Neuronal stem cell (in vitro differentiated cells): Measurements from ENCODE around the gene TWNK.

Experiments
- DNase-seq: peaks from one replicate; pipeline ENCODE4 v3.0.0-alpha.2; 2013; ENCODE audit warnings: low spot score
- H2AFZ ChIP-seq: one replicate; pipeline ENCODE4 v1.6.1; 2013; ENCODE audit warnings: mild to moderate bottlenecking, low read length, inconsistent platforms
- H2AK5ac ChIP-seq: 2 replicates; pipeline ENCODE4 v1.6.1; 2013; ENCODE audit warnings: low read depth, mild to moderate bottlenecking, inconsistent platforms, low read length, moderate library complexity, mixed read lengths
- H2BK120ac ChIP-seq: 2 replicates; pipeline ENCODE4 v1.6.1; 2013; ENCODE audit warnings: low read depth, mild to moderate bottlenecking, inconsistent platforms, low read length, moderate library complexity, mixed read lengths
- H2BK12ac ChIP-seq: one replicate; pipeline ENCODE4 v1.6.1; 2013; ENCODE audit warnings: low read length, inconsistent platforms
- H2BK15ac ChIP-seq: 2 replicates; pipeline ENCODE4 v1.6.1; 2013; ENCODE audit warnings: mild to moderate bottlenecking, low read length, inconsistent platforms, mixed read lengths
- H2BK5ac ChIP-seq: one replicate; pipeline ENCODE4 v1.6.1; 2013; ENCODE audit warnings: inconsistent platforms, mild to moderate bottlenecking, low read length, moderate library complexity
- H3K14ac ChIP-seq: one replicate; pipeline ENCODE4 v1.6.1; 2013; ENCODE audit warnings: low read length, inconsistent platforms
- H3K18ac ChIP-seq: 2 replicates; pipeline ENCODE4 v1.6.1; 2013; ENCODE audit warnings: low read length, inconsistent platforms
- H3K23ac ChIP-seq: 2 replicates; pipeline ENCODE4 v1.6.1; 2013; ENCODE audit warnings: low read depth, mild to moderate bottlenecking, mixed read lengths, low read length, inconsistent platforms; ENCODE audit not compliant: poor library complexity
- H3K27ac ChIP-seq: replicated peaks from 3 replicates; pipeline ENCODE4 v1.5.1; 2013; ENCODE audit warnings: low read length, inconsistent platforms
- H3K27me3 ChIP-seq, 3 experiments: 2 replicates each; pipeline ENCODE4 v1.6.1; 2013; ENCODE audit warnings: low read length in 3 of 3, mild to moderate bottlenecking in 2 of 3, inconsistent platforms in 1 of 3, low read depth in 1 of 3, mixed read lengths in 1 of 3, moderate library complexity in 1 of 3; ENCODE audit not compliant: control insufficient read depth in 3 of 3, insufficient read depth in 3 of 3
- H3K36me3 ChIP-seq, 2 donors: replicated peaks in 1 of 2; 2 replicates each; pipeline ENCODE4 v1.6.1; 2013; ENCODE audit warnings: low read length in 2 of 2; ENCODE audit not compliant: control insufficient read depth in 2 of 2, insufficient read depth in 2 of 2
- H3K4ac ChIP-seq: 2 replicates; pipeline ENCODE4 v1.6.1; 2013; ENCODE audit warnings: inconsistent platforms, mild to moderate bottlenecking, low read length, moderate library complexity
- H3K4me1 ChIP-seq, 2 donors: 1 replicate in 1 of 2; 2 replicates in 1 of 2; pipeline ENCODE4 v1.6.1; 2013; ENCODE audit warnings: low read length in 2 of 2, low read depth in 1 of 2; ENCODE audit not compliant: control insufficient read depth in 2 of 2, insufficient read depth in 1 of 2
- H3K4me2 ChIP-seq: one replicate; pipeline ENCODE4 v1.6.1; 2013; ENCODE audit warnings: mild to moderate bottlenecking, low read length, inconsistent platforms; ENCODE audit not compliant: insufficient read depth, poor library complexity, severe bottlenecking
- H3K4me3 ChIP-seq, 2 donors: 2 replicates each; pipeline ENCODE4 v1.5.1; 2013; ENCODE audit warnings: low read length in 2 of 2, mild to moderate bottlenecking in 2 of 2, inconsistent platforms in 1 of 2, moderate library complexity in 1 of 2
- H3K79me1 ChIP-seq: one replicate; pipeline ENCODE4 v1.6.1; 2013; ENCODE audit warnings: low read depth, mild to moderate bottlenecking, inconsistent platforms, low read length, moderate library complexity
- H3K9ac ChIP-seq: one replicate; pipeline ENCODE4 v1.6.1; 2013; ENCODE audit warnings: mild to moderate bottlenecking, low read depth, low read length, inconsistent platforms; ENCODE audit not compliant: poor library complexity
- H3K9me3 ChIP-seq, 2 donors: replicated peaks in 1 of 2; 2 replicates each; pipeline versions ENCODE3 to v1.6.1; 2013; ENCODE audit warnings: low read length in 2 of 2, mild to moderate bottlenecking in 2 of 2, inconsistent platforms in 1 of 2, low read depth in 1 of 2, mixed read lengths in 1 of 2, moderate library complexity in 1 of 2; ENCODE audit not compliant: control insufficient read depth in 2 of 2, insufficient read depth in 1 of 2
- H4K8ac ChIP-seq: one replicate; pipeline ENCODE4 v1.6.1; 2013; ENCODE audit warnings: low read depth, mild to moderate bottlenecking, inconsistent platforms, low read length, moderate library complexity
- H4K91ac ChIP-seq: one replicate; pipeline ENCODE4 v1.6.1; 2013; ENCODE audit warnings: low read length, low read depth, mild to moderate bottlenecking, inconsistent platforms; ENCODE audit not compliant: poor library complexity
- WGBS, 2 donors: extraction: QIAGEN DNeasy Blood & Tissue Kit; methylation state at CpG; one replicate each; pipeline ENCODE4 v1.1.7; 2013; ENCODE audit warnings: missing lambda C conversion rate in 2 of 2, mixed read lengths in 1 of 2; ENCODE audit not compliant: insufficient read length in 2 of 2, insufficient replicate concordance in 1 of 2; ENCODE audit errors: extremely low coverage in 2 of 2; 5-methylcytosine and 5-hydroxymethylcytosine counted together

Gene TWNK

DNA sequence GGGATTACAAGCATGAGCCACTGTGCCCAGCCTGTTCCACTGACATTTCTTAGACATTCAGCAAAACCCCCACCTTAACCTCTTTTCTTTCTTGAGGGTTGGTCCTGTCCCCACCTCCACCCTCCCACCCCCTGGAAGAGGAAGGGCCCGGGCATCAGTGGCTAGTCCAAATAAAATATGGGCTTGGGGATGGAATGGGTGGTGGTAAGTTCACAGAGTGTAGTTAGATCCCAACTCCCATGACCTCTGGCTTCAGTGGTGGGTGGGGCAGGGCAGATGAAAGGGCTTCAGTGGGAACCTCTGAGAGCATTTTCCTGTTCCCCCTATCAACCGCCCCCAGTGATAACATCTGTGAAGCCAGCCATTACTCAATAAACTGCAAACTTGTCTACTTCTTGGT, 53.5 kb downstream of the TWNK start:
- no peak overlapping the region for H2BK5ac ChIP-seq
- no peak overlapping the region for H3K23ac ChIP-seq
- H3K4me2 ChIP-seq, result no peak overlapping the region
- no peak overlapping the region for H3K4ac ChIP-seq
- WGBS, 2 donors, result no CpG with 5 or more reads among the region's 2 CpGs
- no peak overlapping the region for H2AFZ ChIP-seq
- no peak overlapping the region for H3K18ac ChIP-seq
- peaks cover 0 to 22% (median 2%) of the 10 kb centered on the region in 3 experiments for H3K27me3 ChIP-seq
- H3K9ac ChIP-seq, result no peak overlapping the region
- H3K79me1 ChIP-seq, result no peaks in the 10 kb centered on the region
- H4K8ac ChIP-seq, result no peak overlapping the region
- no peak overlapping the region for H3K14ac ChIP-seq
- H2BK120ac ChIP-seq, result no peak overlapping the region
- H3K27ac ChIP-seq, result no peak overlapping the region
- no peak for DNase-seq
- H3K4me1 ChIP-seq, result peaks cover 9 to 18% of the 10 kb centered on the region in 2 donors
- no peak overlapping the region for H4K91ac ChIP-seq
- H3K9me3 ChIP-seq, result peaks cover 0 to 2% of the 10 kb centered on the region in 2 donors
- no peak overlapping the region for H2BK15ac ChIP-seq
- no peak overlapping the region for H3K4me3 ChIP-seq
- no peak overlapping the region for H2AK5ac ChIP-seq
- no peak overlapping the region for H2BK12ac ChIP-seq
- no peaks in the 10 kb centered on the region for H3K36me3 ChIP-seq

GRCh38 chr10:101041252-101041761, 54.0 kb downstream of the TWNK start:
- DNase-seq, result no peak
- H3K27ac ChIP-seq, result no peak overlapping the region
- no peak overlapping the region for H2BK12ac ChIP-seq
- H3K27me3 ChIP-seq, result peaks cover 0 to 23% (median 0%) of the 10 kb centered on the region in 3 experiments
- H3K4me2 ChIP-seq, result no peak overlapping the region
- peaks cover 9 to 18% of the 10 kb centered on the region in 2 donors for H3K4me1 ChIP-seq
- H2BK120ac ChIP-seq, result no peak overlapping the region
- no peak overlapping the region for H4K91ac ChIP-seq
- H3K4me3 ChIP-seq, result no peak overlapping the region
- no peak overlapping the region for H3K14ac ChIP-seq
- H3K18ac ChIP-seq, result no peak overlapping the region
- no peak overlapping the region for H2BK5ac ChIP-seq
- no peaks in the 10 kb centered on the region for H3K9me3 ChIP-seq
- H4K8ac ChIP-seq, result no peak overlapping the region
- H3K4ac ChIP-seq, result no peak overlapping the region
- H3K79me1 ChIP-seq, result no peaks in the 10 kb centered on the region
- H3K9ac ChIP-seq, result no peak overlapping the region
- no peaks in the 10 kb centered on the region for H3K36me3 ChIP-seq
- no peak overlapping the region for H2BK15ac ChIP-seq
- WGBS, 2 donors, result no CpG with 5 or more reads among the region's 6 CpGs
- no peak overlapping the region for H3K23ac ChIP-seq
- no peak overlapping the region for H2AK5ac ChIP-seq
- no peak overlapping the region for H2AFZ ChIP-seq

DNA sequence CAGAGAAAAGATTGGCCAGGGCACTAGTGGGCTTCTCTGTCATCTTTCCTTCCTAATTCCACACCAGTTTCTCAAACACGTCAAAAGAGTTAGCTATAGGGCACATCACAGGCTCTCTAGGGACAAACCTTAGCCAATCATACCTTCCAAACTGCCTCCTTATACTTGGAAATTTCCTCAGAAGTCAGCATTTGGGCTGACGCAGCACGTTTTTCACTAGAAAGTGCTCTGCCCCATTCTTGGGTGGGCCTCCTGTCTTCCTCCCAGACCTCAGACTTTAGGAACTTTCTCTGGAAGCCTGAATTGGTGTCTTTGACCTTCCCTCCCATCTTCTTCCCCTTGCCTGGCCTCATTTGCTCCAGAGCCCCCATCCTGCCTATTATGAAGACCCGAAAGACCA, 54.8 kb downstream of the TWNK start:
- H4K8ac ChIP-seq, result no peak overlapping the region
- no CpG with 5 or more reads among the region's 4 CpGs for WGBS, 2 donors
- no peak overlapping the region for H2BK15ac ChIP-seq
- H3K27ac ChIP-seq, result no peak overlapping the region
- H3K4me2 ChIP-seq, result no peak overlapping the region
- peaks cover 0 to 32% (median 4%) of the 10 kb centered on the region in 3 experiments for H3K27me3 ChIP-seq
- H3K23ac ChIP-seq, result no peak overlapping the region
- no peak overlapping the region for H2AK5ac ChIP-seq
- H3K36me3 ChIP-seq, result no peaks in the 10 kb centered on the region
- peak overlapping the region in 1 of 2 donors; percentile 52 for H3K4me3 ChIP-seq
- H2BK12ac ChIP-seq, result no peak overlapping the region
- H3K18ac ChIP-seq, result no peak overlapping the region
- no peak overlapping the region for H3K4ac ChIP-seq
- DNase-seq, result no peak
- no peak overlapping the region for H2BK5ac ChIP-seq
- no peaks in the 10 kb centered on the region for H3K9me3 ChIP-seq
- no peak overlapping the region for H3K14ac ChIP-seq
- H3K4me1 ChIP-seq, result peaks cover 14 to 21% of the 10 kb centered on the region in 2 donors
- peak overlapping the region; percentile 78 for H2AFZ ChIP-seq
- H2BK120ac ChIP-seq, result no peak overlapping the region
- no peak overlapping the region for H3K9ac ChIP-seq
- H3K79me1 ChIP-seq, result no peaks in the 10 kb centered on the region
- no peak overlapping the region for H4K91ac ChIP-seq

DNA sequence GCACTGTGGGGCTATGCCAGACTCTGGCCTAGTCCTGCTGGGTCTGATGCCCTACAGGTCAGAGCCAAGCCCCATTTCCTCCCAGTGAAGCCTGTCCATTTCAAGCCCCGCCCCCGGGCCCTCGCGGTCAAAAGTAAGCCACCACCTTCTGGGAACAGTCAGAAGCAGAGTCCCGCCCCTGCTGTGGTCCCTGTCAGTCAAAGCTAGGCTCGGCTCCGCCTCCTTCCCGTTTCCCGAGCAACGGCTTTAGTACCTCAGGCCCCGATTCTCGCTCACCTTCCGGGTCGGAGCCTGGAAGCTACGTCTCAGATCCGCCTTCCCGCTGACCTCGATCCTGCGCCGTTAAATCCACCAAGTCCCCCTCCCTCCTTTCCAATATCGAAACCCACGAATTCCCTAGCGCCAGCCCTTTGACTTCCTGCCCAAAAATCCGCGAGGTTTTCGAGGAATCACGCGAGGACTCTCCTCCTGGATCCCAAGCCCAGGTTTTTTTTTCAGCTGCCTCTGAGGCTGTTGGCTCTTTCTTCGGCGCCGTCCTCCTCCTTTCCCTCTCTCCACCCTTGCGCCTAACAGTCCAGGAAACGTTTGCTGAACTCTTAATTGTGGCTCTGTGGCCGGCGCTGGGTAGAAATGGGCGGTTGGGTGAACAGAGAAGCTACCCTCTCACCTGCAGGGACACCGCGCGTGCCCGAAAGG, 55.5 kb downstream of the TWNK start:
- Histone ChIP-seq H3K4me1 (peaks cover 14 to 21% of the 10 kb centered on the region in 2 donors), H3K27ac (peak overlapping the region; percentile 84), H2BK5ac (no peak overlapping the region), H4K91ac (no peak overlapping the region), H2BK120ac (no peak overlapping the region), H2AFZ (peak overlapping the region; percentile 78), H2BK15ac (no peak overlapping the region), H3K4ac (no peak overlapping the region), H3K18ac (peak overlapping the region; percentile 3), H3K9me3 (no peaks in the 10 kb centered on the region), H3K79me1 (no peaks in the 10 kb centered on the region), H2AK5ac (no peak overlapping the region), H3K14ac (no peak overlapping the region), H3K9ac (no peak overlapping the region), H2BK12ac (no peak overlapping the region), H3K36me3 (no peaks in the 10 kb centered on the region), H3K23ac (no peak overlapping the region), H3K4me3 (peak overlapping the region; percentile 52 to 77), H3K4me2 (peak overlapping the region; percentile 56), H3K27me3 (peaks cover 0 to 39% (median 9%) of the 10 kb centered on the region in 3 experiments), H4K8ac (no peak overlapping the region)
- no CpG with 5 or more reads among the region's 40 CpGs for WGBS, 2 donors
- DNase-seq, result peak; percentile 94
